Activated CD8-positive, alpha-beta memory T cell treated with anti-CD3 and anti-CD28 coated beads, Interleukin-2, amount 50 U/mL, for 24 hours (primary cell): ENCODE results near the gene CENPX.

Source experiments
- DNase-seq: peaks from one replicate; pipeline ENCODE4 v3.0.0-alpha.2; 2020; ENCODE audit errors: extremely low read depth

Gene CENPX

GRCh38 chr17:82012261-82012639 is 10.4 kb downstream of the CENPX start:
- no peak for DNase-seq

- DNase-seq = no peak
These were observed 11.0 kb downstream of the CENPX start for GRCh38 chr17:82011617-82012187.

GRCh38 chr17:82010575-82011525 is 11.8 kb downstream of the CENPX start:
- DNase-seq = no peak

- DNase-seq = no peak
These were observed 13.3 kb downstream of the CENPX start for GRCh38 chr17:82009413-82009812.

- no peak for DNase-seq
These were observed 13.7 kb downstream of the CENPX start for GRCh38 chr17:82008941-82009405.

DNA sequence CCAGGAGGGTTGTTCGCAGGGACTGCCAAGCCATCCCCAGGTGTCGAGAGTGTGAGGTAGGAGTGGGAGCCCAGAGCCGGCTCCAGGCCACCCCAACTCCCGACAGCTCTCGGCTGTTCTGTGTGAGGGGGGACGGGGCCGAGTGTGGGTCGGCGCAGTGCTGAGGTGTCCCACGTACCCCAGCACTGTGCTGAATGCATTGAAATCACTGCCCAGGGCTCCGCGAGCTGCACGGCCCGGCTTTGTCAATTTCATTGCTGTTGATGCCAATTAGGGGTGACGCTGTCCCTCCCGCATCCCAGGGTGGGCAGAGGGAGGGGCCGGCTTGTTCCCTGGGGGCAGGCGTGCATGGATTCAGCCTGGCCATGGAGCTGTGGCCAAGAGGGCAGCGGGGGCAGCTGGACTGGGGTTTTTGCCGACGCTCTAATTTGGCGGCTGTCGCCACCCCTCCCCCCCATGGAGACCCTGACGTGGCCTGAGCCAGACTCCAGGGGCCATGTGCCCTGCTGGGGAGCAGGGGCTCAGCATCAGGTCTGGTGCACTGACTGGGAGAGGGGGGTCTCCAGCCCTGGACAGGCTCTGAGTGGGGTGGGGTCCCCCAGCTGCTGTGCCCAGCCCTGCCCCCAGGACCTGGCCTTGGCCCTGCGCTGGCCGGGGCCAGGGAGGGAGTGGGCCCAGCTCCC is 14.3 kb downstream of the CENPX start:
- DNase-seq = no peak

DNA sequence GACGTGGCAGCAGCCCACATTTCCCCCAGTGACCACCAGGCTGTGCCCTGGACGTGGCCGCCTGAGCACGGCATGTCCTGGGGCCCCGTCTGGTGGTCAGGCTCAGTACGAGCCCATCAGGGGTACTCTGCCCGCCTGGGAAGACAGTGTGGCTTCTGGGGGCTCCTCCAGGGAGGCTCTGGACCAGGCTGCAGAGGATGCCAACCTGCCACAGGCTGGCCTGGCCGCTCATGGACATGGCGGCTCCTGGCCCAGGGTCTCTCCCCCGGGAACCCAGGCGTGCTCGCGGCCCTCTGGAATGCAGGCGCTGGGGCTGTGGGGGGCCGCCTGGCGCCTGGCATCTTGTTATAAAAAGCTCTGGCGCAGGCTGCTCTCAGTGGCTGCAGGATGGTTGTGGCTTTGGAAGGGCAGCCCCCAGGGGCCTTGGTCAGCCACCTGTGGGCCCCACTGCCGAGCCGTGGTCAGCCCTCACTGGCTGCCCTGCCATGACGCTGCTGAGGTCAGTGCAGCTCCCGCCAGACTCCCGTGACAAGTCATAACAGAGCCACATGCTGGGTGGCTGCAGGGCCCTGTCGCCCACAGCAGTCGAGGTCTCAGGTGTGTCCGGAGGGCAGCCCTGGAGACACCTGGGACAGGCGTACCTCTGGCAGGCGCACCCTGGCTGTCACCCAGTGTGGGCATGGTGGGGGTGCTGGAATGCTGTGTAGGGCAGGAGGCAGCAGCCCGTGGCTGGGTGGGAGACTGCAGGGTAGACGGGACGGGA is 15.0 kb downstream of the CENPX start:
- DNase-seq = no peak

DNA sequence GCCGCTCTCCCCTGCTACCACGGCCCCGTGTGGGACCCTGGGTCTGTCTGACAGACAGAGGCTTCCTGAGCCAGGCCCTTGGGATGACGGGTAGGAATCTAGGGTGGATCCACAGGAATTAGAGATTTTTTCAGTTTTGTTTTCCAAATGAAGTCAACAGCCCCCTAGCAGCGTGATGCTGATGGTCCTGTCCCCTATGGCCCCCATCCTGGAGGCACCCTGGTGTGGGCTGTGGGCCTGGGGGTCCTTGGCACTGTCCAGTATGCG is 15.5 kb downstream of the CENPX start:
- no peak for DNase-seq

DNA sequence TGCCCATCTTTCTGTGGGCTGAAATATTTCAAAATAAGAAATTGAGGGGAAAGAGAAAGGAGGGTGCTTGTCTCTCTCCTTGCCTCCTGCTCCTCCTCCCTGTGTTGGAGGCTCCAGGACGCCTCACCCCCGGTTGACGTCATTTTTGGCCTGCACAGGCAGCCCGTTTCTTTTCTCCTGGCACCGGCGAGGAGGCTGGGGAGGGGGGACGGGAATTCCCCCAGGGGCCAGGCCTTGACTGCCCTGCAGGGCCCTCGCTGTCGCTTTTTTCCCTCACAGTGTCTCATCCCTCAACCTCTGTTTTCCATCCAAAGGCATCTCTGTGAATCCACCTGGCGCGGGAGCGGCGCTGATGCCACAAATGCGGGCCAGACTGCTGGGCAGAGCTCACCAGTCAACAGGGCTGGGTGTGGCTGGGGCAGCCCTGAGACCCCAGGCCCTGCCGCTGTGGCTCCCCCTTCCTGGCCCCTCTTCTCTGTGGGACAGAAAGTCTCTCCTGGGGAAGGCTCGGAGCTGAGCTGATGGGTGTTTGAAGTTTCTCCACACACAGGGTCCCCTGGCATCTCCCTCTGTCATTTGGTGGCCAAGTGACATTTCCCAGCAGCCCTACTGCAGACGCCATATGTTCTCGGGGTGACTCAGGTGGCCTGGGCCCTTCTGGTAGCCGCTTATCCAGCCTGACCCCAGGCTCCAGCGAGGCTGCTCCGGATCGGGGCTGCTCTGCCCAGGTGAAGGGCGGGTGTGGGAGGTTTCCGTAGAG is 16.0 kb downstream of the CENPX start:
- DNase-seq = no peak

GRCh38 chr17:82005701-82006348 is 16.9 kb downstream of the CENPX start:
- no peak for DNase-seq

DNA sequence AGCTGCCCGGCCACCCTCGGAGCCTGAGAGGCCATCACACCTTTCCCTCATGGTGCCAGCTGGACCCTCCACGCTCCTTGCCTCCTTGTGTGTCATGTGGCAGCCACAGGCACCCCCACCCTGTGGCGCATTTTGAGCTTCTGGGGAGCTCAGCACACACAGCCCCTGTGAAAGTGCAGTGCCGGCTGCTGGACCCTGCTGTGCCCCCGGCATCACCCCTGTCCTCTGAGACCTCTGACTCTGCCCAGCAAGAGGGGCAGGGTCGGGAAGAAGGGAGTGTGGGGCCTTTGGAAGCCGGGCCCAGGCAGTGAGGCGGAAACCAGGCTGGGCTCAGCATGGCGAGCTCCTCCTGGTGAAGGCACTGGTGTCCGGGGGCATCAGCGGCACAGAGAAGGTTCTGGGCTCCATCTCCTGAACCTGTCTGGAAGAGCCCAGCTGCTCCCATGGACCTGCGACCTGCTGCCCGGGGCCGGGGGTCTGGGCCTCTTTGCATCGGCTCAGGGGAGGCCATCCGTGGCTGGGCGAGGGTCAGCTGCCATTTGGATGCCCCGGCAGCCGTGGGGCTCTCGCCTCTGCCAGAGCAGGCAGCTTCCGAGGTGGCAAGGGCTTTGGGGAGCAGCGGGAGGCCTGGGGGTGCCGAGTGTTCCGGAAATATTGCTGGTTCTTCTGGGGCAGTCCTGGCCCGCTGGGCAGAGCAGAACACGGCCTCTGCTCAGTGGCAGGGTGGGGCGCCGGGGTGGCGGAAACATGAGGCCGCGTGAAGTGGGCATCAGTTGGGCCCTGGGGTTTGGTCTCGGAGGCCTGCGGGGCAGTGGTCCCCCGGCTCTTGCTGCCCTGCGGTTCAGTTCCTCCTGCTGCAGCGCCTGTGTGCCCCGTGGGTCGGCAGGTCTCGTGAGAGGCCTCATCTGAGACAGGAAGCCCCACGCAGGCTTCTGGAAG is 17.9 kb downstream of the CENPX start:
- no peak for DNase-seq

- DNase-seq = no peak
These were observed 19.0 kb downstream of the CENPX start for GRCh38 chr17:82003411-82004381.

GRCh38 chr17:82001571-82002056 is 21.1 kb downstream of the CENPX start:
- DNase-seq = no peak

DNA sequence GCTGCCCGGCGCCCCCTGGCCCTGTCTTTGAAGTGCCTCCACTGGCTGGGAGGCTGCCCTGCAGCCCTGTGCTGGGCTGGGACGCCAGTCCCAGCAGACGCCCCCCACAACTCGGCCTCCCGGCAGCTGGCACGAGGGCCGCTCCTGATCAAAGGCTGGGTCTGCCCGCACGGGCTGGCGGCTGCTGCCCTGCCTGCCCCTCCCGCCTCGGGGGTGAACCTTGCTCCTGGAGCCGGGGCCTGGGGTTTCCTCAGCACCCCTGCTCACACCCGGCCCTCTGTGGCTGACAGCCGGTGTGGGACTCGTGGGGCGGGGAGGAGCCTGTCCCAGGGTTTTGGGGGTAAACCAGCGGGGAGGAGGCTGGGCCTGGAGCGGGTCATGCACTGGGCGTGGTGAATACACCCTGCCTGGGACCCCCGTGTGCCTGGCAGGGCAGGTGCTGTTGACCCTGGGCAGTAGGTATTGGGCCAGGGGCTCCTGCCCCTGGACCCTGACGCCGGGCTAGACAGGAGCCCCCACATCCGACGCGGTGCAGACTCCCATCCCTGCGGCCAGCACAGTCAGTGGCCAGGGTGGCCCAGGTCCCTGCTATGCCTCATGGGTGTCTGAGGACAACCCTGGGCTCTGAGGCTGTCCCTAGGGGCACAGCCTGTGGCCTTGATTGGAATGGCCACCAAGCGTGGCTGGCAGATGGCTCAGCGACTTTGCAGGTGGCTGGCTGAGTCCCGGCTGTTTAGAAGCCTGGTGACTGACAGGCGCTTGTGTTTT is 21.7 kb downstream of the CENPX start:
- DNase-seq = no peak

DNA sequence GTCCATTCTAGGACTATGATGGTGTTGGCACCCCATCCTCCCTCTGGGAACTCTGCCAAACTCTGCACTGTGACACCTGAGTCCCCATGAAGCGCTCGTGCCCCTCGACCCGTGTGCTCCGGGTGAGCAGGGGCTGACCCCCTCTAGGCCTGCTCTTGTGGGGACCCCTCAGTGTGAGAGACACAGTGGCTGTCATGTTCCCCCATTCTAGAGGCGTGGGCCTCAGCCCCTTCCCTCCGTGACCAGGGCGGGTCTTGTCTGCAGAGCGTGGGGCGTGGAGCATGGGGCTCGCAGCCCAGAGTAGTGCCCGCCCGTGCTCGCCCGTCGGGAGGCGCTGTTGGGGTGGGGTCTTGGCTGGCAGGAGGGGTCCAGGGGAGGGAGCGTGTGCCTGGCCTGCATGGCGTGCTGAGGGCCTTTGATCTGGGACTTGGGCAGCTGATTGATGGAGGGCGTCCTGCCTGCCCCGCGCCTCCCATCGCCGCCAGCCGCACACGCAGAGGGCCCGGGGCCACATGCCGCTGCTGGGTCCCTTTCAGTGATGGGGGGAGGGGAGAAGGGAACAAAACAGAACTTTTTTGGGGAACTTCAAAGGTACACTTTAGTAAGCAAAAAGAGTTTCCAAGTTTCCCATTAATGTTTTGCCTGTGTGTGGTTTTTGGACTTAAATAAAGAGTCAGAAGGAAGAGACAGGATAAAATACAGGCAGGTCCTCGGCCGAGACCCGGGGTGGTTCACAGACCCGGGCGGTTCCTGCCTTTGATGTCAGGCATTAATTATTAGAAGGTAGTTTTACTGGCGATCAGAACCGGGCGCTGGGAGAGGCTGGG is 22.5 kb downstream of the CENPX start:
- DNase-seq = no peak

DNA sequence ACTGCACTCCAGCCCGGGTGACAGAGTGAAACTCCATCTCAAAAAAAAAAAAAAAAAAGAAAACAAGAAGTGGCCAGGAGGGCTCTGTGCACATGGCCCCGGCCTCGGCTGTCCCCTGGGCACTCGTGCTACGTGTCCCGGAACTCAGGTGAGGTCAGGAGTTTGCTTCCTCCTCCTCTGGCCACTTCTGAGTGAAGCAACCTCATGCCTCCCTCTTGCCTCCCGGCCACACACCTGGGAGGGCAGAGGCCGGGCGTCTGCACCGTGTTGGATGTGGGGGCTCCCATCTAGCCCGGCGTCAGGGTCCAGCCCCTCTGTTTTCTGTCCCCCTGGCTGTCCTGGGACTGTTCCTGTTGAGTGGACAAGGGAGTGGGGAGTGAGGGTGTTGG is 23.1 kb downstream of the CENPX start:
- DNase-seq = no peak
